ENCODE data around the gene NDUFV3.
"Not testable (repeated sequence)": the region's sequence is repeated elsewhere in the genome, so short reads cannot be mapped to it uniquely, and the experiment has no call there.

The NDUFV3 gene

DNA sequence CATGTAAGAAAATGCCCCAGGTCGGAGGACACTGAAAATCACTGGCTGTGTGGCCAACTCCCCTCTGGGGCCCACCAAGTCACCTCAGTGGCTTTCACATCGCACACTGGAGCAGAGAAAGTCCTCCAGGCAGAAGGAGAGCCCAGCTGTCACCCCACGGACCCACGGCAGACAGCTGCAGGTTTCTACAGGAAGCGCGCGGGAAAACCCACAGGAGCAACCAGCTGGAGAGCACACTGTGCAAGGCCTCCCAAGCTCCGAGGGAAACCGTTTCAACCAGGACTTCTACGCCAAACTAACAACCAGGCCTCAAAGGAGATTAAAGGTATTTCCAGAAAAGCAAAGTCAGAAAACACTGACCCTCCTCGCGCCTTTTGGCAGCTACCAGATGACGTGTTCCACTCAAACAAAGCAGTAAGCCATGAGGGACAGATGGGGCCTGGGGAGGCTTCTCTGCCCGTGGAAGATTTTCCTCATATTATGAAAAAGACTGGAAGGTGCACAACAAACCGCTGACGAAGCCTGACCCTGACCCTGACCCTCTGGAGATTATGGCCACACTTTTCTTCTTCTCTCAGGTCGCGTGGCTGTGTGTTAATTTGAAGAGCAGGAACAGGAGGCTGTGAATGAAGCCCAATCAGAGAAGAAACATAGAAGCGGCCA lies 34.8 kb upstream of the NDUFV3 start:
- DNase-seq, result no peak

- no peak for DNase-seq
Observed at GRCh38 chr21:42858957-42859890, 33.9 kb upstream of the NDUFV3 start.

- no peak for DNase-seq
Observed at GRCh38 chr21:42859891-42860230, 33.2 kb upstream of the NDUFV3 start.

DNA sequence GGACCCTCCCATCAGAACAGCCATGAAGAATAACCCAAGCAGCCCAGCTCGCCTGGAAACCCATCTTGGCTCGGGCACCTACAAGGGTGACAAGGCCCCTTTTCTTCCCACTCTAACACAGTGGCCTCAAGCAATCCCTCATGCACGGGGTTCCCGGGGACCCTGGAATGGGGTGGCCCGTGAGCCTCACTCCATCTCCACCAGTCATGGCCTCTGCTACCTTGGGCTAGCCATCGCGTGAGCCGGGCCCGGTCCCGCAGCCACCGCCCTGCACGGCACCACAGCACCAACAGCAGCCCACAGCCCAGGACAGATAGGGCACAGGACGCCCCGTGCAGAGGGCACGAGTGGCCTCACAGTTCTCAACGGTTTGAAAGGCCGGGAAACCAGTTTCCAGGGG lies 32.8 kb upstream of the NDUFV3 start:
- DNase-seq, result no peak

DNA sequence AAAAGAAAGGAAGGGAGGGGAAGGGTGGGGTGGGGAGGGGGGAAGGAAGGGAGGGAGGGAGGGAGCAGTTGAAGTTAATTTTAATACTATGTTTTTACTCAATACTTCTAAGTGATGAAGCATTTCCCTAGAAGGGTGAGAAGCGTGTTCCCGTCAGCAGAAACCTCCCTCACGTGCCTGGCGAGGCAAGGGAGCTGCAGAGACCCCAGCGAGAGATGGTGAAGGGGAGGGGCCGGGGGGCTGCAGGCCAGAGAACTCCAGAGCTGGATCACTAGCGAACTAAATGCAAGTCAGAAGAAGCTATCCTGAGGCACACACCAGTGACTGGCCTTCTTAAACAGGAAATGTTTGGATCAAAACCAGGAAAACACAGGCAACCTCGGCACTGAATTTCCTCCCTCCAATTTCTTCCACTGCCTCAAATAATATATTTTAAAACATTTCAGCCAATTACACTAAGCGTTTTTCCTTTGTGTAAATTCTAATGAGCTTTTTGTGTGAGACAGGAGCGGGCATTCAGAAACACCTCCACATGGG lies 31.7 kb upstream of the NDUFV3 start:
- no peak for DNase-seq

DNA sequence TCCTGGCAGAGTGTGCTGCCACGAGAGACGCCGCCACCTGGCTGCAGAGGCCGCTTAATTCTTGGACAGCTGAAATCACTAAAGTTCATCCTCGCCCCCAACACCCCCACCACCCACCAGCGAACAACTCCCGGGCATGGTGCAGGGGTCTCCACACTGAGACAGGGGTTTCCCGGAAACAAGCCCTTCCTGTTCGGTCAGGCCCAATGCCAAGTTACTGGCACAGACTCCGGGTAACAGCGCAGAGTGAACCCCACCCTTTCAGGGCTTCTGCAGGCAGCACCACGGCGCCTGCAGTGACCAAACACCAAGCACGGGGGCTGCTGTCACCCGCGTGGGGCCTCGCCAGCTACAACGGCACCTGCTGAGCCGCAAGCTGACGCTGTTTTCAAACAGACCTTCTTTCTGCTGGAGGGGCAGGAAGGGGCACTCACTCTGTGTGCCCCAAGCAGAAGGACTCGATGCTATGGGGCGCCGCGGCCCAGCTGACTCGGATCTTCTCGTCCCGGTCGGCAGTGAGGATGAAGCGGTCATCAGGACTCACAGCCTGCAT lies 31.2 kb upstream of the NDUFV3 start:
- no peak for DNase-seq

GRCh38 chr21:42862774-42863503 lies 30.2 kb upstream of the NDUFV3 start:
- DNase-seq, result no peak

GRCh38 chr21:42863504-42863870 lies 29.6 kb upstream of the NDUFV3 start:
- no peak for DNase-seq

DNA sequence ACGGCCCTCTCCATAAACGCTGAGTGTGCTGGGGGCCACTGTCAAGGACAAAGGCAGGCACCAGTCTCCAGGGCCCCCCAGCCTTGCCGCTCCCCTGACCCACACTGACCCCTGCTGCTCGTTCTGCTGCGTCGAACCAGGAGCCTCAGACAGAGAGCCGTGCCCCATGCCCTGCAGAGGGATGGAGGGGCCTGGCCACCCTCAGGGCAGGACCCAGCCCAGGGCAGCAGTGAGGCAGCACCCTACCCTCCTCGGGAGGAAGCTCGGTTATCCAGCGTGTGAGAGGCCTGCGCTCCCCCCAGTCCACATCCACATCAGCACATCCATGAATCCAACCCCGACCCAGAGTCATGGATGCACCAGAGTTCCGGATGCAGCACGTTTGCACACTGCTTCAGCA lies 28.8 kb upstream of the NDUFV3 start:
- DNase-seq, result no peak

GRCh38 chr21:42864815-42865775 lies 28.0 kb upstream of the NDUFV3 start:
- peak; percentile 32 for DNase-seq

GRCh38 chr21:42865776-42866160 lies 27.3 kb upstream of the NDUFV3 start:
- DNase-seq, result peak; percentile 38

GRCh38 chr21:42868196-42868595 lies 24.9 kb upstream of the NDUFV3 start:
- no peak for DNase-seq

DNA sequence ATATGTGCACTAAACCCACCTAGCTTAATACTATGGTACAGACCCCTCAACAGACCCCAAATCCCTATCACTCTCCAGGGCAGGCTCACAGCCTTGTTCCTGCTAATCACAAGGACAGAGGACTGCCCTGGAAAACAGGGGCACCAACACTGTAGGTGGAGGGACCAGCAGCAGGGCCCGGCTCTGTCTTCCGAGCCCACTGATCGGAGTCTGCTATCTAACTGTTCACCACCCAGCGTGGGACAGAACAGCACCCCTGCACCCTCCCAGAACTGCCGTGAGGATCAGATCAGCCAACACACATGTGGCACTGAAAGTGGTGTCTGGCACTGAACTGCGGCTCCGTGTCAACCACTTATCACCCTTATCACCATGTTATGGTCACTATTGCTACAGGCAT lies 20.0 kb upstream of the NDUFV3 start:
- DNase-seq, result no peak

- not testable (repeated sequence) for DNase-seq
Observed at GRCh38 chr21:42875811-42876210, 17.3 kb upstream of the NDUFV3 start.

DNA sequence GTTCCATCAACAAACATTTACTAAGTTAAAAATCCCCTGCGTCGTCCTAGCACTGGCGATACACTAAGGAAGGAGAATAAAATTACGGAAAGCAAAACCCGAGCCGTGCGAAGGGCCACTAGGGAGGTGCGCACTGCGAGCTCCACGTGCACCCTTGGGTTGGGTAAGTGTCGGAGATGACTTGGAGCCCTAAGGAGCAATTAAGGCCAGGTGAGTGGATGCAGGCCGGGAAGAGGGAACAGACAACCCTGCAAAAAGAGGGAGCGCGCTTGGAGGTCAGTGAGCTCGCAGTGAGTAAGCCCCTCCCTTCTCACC lies 14.5 kb upstream of the NDUFV3 start:
- DNase-seq, result no peak

GRCh38 chr21:42878993-42879787 lies 13.9 kb upstream of the NDUFV3 start, which contains the start of gene WDR4:
WDR4 (minus strand) TSS chr21:42879539; CDS start chr21:42879495, 44 bp downstream.
- peak; percentile 93 for DNase-seq

DNA sequence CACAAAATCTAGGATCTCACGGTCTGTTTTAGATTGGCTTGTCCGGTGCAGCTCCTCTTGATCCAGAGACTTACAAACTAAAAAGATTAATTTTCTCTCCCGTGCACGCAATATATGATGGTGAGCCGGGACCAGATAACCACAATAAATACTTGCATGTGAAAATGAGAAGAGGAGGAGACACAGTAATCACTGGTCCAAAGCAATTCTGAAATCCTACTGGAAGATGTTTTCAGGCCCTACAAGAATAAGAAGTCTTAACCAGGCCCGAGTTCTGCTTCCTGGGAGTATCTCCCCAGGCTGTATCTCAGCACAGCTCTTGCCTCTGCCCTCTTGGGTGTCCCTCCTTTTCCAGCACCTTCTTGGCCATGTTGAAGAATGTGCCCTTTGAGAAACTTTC lies 12.8 kb upstream of the NDUFV3 start:
- no peak for DNase-seq

GRCh38 chr21:42883921-42884320 lies 9.2 kb upstream of the NDUFV3 start:
- no peak for DNase-seq

DNA sequence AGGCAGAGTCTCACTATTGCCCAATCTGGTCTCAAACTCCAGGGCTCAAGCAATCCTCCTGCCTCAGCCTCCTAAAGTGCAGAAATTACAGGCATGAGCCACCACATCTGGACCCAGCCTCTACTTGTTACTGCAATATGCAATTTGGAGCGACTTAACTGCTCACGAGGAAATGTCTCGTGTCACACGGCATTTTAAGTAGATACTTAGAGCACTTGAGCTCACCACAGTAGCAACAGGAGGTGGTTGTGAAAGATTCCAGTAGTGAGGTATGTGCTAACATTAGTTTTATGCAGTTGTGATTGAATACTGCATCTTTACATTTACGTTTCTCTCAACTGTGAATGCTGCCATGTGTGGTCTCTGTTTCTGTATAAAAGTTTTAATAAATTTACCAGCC lies 5.8 kb upstream of the NDUFV3 start:
- no peak for DNase-seq

DNA sequence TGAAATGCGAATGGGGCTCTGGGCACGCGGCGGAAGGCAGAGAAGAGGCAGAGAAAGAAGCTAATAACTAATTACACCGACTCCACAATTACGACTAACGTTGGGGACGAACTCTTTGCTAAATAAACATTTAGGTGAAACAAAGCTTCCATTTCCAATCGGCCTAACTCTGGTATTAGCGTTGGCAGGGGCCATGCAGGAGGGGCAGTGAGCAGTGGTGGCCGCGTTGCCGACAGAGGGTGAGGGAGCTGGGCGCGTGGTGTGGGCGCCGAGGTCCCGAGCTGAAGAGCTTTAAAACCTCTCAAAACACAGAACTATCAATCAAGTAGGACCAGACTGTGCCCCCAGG lies 553 bp upstream of the NDUFV3 start:
- DNase-seq, result no peak

DNA sequence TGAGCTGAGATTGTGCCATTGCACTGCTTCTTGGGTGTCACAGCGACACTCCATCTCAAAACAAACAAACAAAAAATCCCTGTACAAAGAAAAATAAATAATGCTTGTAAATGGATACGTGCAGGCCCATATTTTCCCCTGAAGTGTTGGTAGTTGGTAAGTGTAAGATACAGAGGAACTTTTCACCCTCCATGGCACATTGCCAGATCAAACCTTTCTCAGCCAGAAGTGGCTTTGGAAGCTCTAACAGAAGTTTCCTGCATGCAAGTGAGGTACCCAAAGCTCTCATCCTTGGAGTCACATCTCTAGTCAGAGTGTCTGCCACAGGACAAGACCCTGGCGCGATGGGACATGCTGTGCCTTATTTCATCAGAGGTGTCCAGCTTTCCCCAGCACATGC lies 7.3 kb downstream of the NDUFV3 start:
- DNase-seq, result no peak

Data from NCI-H1694 (cell line).